ENCODE data around the gene TNFSF15. TPM values are rescaled to one million over a fixed set of nuclear protein-coding genes. Genes with fewer than 3 reads are reported as not detected.

Gene TNFSF15
- total RNA-seq, 4 donors from 2014 or later: 1.4 to 2.3 (median 1.5) TPM

- intact Hi-C loops (cut with DNase I): no loop called here
- no peak for DNase-seq
- H3K27ac ChIP-seq: no peak overlapping the region
- peaks cover 0 to 38% (median 25%) of the 10 kb centered on the region in 3 donors for H3K4me1 ChIP-seq
- WGBS, 2 donors: 65 to 78% methylated on average over 4 to 6 of the region's 6 CpGs
- no peaks in the 10 kb centered on the region for H3K36me3 ChIP-seq
- no peak for TF ChIP-seq POLR2A (IDR thresholded peaks at IDR 0.05)
- TF ChIP-seq, protein P1, sequence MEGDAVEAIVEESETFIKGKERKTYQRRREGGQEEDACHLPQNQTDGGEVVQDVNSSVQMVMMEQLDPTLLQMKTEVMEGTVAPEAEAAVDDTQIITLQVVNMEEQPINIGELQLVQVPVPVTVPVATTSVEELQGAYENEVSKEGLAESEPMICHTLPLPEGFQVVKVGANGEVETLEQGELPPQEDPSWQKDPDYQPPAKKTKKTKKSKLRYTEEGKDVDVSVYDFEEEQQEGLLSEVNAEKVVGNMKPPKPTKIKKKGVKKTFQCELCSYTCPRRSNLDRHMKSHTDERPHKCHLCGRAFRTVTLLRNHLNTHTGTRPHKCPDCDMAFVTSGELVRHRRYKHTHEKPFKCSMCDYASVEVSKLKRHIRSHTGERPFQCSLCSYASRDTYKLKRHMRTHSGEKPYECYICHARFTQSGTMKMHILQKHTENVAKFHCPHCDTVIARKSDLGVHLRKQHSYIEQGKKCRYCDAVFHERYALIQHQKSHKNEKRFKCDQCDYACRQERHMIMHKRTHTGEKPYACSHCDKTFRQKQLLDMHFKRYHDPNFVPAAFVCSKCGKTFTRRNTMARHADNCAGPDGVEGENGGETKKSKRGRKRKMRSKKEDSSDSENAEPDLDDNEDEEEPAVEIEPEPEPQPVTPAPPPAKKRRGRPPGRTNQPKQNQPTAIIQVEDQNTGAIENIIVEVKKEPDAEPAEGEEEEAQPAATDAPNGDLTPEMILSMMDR (IDR thresholded peaks at IDR 0.05): no peak
- H3K27me3 ChIP-seq: no peaks in the 10 kb centered on the region
- H3K9me3 ChIP-seq: no peaks in the 10 kb centered on the region
- no peak overlapping the region for H3K4me3 ChIP-seq
Observed at GRCh38 chr9:114790521-114790920, 15.3 kb downstream of the TNFSF15 start.

GRCh38 chr9:114789006-114789405, 16.8 kb downstream of the TNFSF15 start:
- 85 to 93% methylated on average over 3 of the region's 3 CpGs for WGBS, 2 donors
- Histone ChIP-seq H3K36me3 (no peaks in the 10 kb centered on the region), H3K4me1 (peaks cover 0 to 43% (median 28%) of the 10 kb centered on the region in 3 donors), H3K27me3 (peaks cover 0 to under 1% (median 0%) of the 10 kb centered on the region in 4 donors), H3K4me3 (no peak overlapping the region), H3K9me3 (no peaks in the 10 kb centered on the region), H3K27ac (no peak overlapping the region)
- TF ChIP-seq, protein P1 (IDR thresholded peaks at IDR 0.05): no peak
- TF ChIP-seq POLR2A (IDR thresholded peaks at IDR 0.05): no peak
- intact Hi-C loops (cut with DNase I): no loop called here
- DNase-seq: no peak

GRCh38 chr9:114787781-114788498, 17.9 kb downstream of the TNFSF15 start:
- intact Hi-C loops (cut with DNase I): no loop called here
- no peak for DNase-seq
- Histone ChIP-seq H3K36me3 (no peaks in the 10 kb centered on the region), H3K4me1 (peaks cover 0 to 43% (median 28%) of the 10 kb centered on the region in 3 donors), H3K27me3 (peaks cover 0 to 3% (median 0%) of the 10 kb centered on the region in 4 donors), H3K9me3 (no peaks in the 10 kb centered on the region), H3K27ac (peak overlapping the region in 3 of 4 donors; percentile 2 to 22 (median 21)), H3K4me3 (no peak overlapping the region)
- WGBS, 2 donors: 25 to 36% methylated on average over 3 to 4 of the region's 4 CpGs
- TF ChIP-seq POLR2A (IDR thresholded peaks at IDR 0.05): no peak
- TF ChIP-seq, protein P1 (IDR thresholded peaks at IDR 0.05): no peak

DNA sequence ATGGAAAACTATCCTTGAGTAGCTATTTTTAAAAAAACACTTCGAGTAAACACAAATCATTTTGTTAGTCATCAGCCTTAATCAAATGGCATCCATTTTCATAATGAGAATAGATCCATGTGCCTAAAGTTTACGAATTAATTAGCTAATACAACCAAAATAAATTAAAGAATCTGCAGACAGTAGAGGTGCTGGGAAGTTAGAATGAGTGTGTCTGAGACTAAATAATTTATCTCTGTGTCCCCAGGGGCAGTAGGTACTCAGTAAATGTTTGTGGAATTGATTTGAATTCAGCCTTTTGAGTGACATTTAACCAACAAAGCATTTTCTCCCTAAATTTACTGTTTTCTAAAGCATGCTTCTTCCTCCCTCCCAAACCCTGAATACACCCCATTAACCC, 18.6 kb downstream of the TNFSF15 start:
- H3K4me1 ChIP-seq: peaks cover 0 to 43% (median 28%) of the 10 kb centered on the region in 3 donors
- H3K36me3 ChIP-seq: no peaks in the 10 kb centered on the region
- WGBS, 2 donors: 45 to 65% methylated on average over 2 of the region's 2 CpGs
- H3K27ac ChIP-seq: peak overlapping the region in 3 of 4 donors; percentile 2 to 22 (median 21)
- TF ChIP-seq, protein P1 (IDR thresholded peaks at IDR 0.05): no peak
- no peak for TF ChIP-seq POLR2A (IDR thresholded peaks at IDR 0.05)
- intact Hi-C loops (cut with DNase I): no loop called here
- H3K27me3 ChIP-seq: peaks cover 0 to 3% (median 0%) of the 10 kb centered on the region in 4 donors
- H3K4me3 ChIP-seq: no peak overlapping the region
- H3K9me3 ChIP-seq: no peaks in the 10 kb centered on the region
- DNase-seq: no peak

GRCh38 chr9:114785866-114786650, 19.8 kb downstream of the TNFSF15 start:
- Histone ChIP-seq H3K27ac (peak overlapping the region in 1 of 4 donors; percentile 34), H3K4me3 (no peak overlapping the region), H3K36me3 (no peaks in the 10 kb centered on the region), H3K9me3 (no peaks in the 10 kb centered on the region), H3K4me1 (peaks cover 0 to 43% (median 28%) of the 10 kb centered on the region in 3 donors), H3K27me3 (peaks cover 0 to 3% (median 0%) of the 10 kb centered on the region in 4 donors)
- TF ChIP-seq POLR2A (IDR thresholded peaks at IDR 0.05): no peak
- TF ChIP-seq, protein P1 (IDR thresholded peaks at IDR 0.05): no peak
- 25 to 27% methylated on average over 5 of the region's 5 CpGs for WGBS, 2 donors
- no peak for DNase-seq
- intact Hi-C loops (cut with DNase I): no loop called here

Data from esophagus squamous epithelium (tissue), 5 donors.